ENCODE measurements around the gene STEAP4.

The STEAP4 gene

DNA sequence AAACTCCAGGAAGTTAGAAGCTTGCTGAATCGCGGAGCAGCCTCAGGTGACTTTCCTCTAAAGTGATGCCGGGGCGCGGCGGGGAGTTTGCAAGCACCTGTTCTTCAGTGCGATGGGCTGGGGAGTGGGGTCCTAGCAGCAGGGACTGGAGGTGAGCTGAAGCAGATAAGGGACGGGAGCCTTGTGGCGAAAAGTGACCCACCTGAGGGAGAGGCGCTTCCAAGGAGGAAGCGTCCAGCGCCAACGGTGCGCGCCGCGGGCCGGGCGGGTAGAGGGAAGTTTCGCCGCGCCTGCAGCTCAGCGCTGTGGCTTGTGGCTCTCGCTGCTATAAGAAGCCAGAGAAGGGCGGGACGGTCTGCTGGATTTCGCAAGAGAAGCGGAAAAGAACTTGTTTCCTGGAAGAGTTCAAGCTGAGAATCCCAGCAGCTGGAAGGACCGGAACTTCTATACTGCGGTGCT lies at the start of gene STEAP4:
Gene STEAP4, minus strand, starts transcription at position 305 of the 459 bp plus-strand sequence. CDS start 22,625 bp downstream, outside the sequence.
- TF ChIP-seq CTCF (conservative IDR thresholded peaks at IDR 0.05; ENCODE audit: control insufficient read depth, insufficient read depth, low read depth, low read length): no peak
- peak; percentile 89 for DNase-seq (ENCODE audit: low read depth)
- H3K4me3 ChIP-seq (ENCODE audit: control insufficient read depth, low read depth, low read length): peak within 1 kb of the TSS; percentile 55

DNA sequence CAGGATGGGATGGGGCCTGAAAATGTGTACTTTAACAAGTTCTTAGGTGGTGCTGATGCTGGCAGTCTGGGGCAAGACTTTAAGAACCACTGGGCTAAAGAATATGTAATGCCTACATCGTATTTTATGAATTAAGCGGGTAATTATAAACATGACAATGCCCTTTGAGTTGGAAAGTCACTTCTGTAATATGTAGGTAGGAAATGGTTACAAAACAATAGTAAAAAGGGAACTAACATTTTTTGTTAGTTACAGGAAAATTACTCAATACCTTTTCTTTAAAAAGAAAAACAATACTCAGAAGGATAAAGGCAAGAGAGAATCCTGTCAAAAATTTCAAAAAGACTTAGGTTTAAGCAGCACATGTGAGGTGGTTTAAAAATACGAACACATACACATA lies 48.3 kb upstream of the STEAP4 start:
- no peak for DNase-seq (ENCODE audit: low read depth)
- no peak for TF ChIP-seq CTCF (conservative IDR thresholded peaks at IDR 0.05; ENCODE audit: control insufficient read depth, insufficient read depth, low read depth, low read length)
- no peak overlapping the region for H3K4me3 ChIP-seq (ENCODE audit: control insufficient read depth, low read depth, low read length)

DNA sequence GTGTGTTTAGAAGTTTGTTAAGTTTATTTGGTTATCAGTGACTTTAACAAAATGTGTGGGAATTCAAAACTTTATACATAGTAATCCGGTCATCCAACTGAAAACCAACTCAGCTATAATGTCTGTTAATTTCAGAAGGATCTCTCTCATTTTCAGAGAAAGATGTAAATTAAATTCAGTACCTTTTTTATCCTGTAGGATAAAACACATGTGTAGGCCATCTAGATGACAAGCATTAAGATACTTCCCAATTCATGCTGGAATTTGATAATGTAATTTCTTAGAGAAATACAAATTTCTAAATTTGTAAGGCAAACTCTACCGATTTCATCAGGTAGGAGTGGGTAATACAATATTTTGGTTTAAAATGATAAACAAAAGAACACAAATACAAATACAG lies 43.4 kb upstream of the STEAP4 start:
- TF ChIP-seq CTCF (conservative IDR thresholded peaks at IDR 0.05; ENCODE audit: control insufficient read depth, insufficient read depth, low read depth, low read length): no peak
- no peak for DNase-seq (ENCODE audit: low read depth)
- no peak overlapping the region for H3K4me3 ChIP-seq (ENCODE audit: control insufficient read depth, low read depth, low read length)

DNA sequence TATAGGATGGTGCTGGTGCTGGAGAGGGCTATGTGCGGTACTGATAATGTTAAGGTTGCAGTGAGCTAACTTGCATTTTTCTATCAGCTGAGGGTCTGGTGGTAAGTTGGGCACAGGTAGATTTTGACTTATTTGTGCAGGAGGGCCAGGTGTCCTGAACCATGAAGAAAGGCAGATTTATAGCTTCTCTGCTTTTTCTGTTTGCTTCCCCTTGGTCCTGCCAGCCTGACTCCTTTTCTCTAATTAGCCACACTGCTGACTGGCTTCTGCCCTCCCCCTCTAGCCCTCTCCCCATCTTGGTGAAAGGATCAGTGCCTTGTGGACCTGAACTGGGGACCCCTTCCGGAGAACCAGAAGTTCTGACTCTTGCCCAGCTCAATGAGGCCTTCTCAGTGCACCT lies 40.8 kb upstream of the STEAP4 start:
- TF ChIP-seq CTCF (conservative IDR thresholded peaks at IDR 0.05; ENCODE audit: control insufficient read depth, insufficient read depth, low read depth, low read length): no peak
- no peak for DNase-seq (ENCODE audit: low read depth)
- H3K4me3 ChIP-seq (ENCODE audit: control insufficient read depth, low read depth, low read length): no peak overlapping the region

GRCh38 chr7:88347090-88347489 lies 40.4 kb upstream of the STEAP4 start:
- no peak overlapping the region for H3K4me3 ChIP-seq (ENCODE audit: control insufficient read depth, low read depth, low read length)
- DNase-seq (ENCODE audit: low read depth): no peak
- no peak for TF ChIP-seq CTCF (conservative IDR thresholded peaks at IDR 0.05; ENCODE audit: control insufficient read depth, insufficient read depth, low read depth, low read length)

GRCh38 chr7:88346357-88346756 lies 39.7 kb upstream of the STEAP4 start:
- TF ChIP-seq CTCF (conservative IDR thresholded peaks at IDR 0.05; ENCODE audit: control insufficient read depth, insufficient read depth, low read depth, low read length): no peak

More at GRCh38 chr7:88346357-88346756, 39.7 kb upstream of the STEAP4 start:
- DNase-seq (ENCODE audit: low read depth): no peak
- no peak overlapping the region for H3K4me3 ChIP-seq (ENCODE audit: control insufficient read depth, low read depth, low read length)
